Left renal cortex interstitium (tissue), 4 donors: Measurements from ENCODE around the gene LINC00237. TPM values are rescaled to one million over a fixed set of nuclear protein-coding genes. Genes with fewer than 3 reads are reported as not detected.
A peak's percentile ranks its signal among the peaks of the same experiment; 100 is the strongest.

Experiments used
- DNase-seq, 4 donors: peaks; one replicate each; pipeline ENCODE4 v3.0.0-alpha.2; 2013; ENCODE audit warnings: low read depth in 4 of 4, low spot score in 2 of 4, missing footprints in 1 of 4
- polyA plus RNA-seq, 4 donors: library from polyadenylated mRNA; unstranded; fragments of 120-200 nt; gene quantifications; one replicate each; pipeline ENCODE4 v1.2.1, GENCODE V29; 2013; ENCODE audit not compliant: insufficient read length in 4 of 4

Gene LINC00237
- polyA plus RNA-seq, 4 donors, result not detected

DNA sequence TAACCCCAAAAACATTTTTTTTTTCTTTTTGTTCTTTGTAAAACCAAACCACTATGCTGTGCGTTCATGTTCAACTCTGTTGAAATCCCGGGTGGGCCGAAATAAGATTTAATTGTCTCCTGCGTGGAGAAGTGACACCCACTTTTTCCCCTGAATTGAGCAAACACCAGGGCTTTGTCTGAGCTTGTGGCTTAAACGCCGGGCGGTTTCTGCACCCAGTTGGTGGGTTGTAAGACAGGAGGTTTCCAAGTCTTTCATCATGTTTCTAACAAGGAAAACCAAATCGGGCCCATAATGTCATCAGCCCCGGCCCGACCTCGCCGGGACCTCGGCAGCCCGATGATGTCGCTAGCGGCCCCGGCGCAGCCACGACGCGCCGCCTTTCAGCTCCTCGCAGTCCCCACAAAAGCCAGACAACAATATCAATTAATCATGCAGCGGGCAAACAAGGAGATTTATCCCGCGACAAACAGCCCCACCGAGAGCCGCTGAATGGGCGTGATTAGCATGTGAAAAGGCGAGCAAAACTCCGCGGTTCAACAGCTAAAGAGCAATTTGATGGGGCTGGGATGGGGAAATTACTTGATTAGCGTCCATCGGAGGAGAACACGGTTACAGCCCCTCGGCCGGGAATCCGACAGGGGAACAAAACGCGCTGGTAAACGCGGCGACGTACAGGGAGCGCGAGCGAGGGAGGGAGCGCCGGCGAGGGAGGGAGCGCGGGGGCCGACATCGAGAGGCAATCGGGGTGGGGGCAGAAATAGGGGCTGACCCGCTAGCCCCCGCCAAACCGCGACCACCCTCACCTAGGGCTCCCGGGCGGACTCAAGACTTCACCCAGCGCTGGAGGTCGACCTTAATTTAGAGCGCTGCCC, 5.3 kb downstream of the LINC00237 start:
- DNase-seq, result no peak

GRCh38 chr20:21099751-21100577, 6.2 kb downstream of the LINC00237 start:
- DNase-seq, result no peak

GRCh38 chr20:21096321-21097043, 9.7 kb downstream of the LINC00237 start:
- DNase-seq, result no peak

DNA sequence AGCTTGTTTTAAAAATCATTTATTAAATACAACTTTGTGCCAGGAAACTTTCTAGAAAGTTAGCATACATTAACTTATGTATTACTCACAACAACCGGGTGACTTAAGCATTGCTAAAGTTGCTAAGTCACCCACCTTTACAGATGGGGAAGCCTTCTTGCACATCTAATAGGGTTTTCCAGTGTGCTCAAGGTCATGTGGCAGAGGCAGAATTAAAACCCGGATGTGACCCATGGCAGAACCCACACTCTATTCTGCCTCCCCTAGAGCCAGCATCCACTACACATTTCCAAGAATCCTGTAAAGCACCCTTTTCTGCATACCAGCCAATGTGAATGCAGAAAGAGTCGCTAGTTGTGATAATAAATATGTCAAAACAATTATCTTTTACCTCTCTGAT, 13.4 kb downstream of the LINC00237 start:
- no peak for DNase-seq

GRCh38 chr20:21090721-21091120, 15.4 kb downstream of the LINC00237 start:
- DNase-seq, result no peak

GRCh38 chr20:21090111-21090618, 16.0 kb downstream of the LINC00237 start:
- no peak for DNase-seq

DNA sequence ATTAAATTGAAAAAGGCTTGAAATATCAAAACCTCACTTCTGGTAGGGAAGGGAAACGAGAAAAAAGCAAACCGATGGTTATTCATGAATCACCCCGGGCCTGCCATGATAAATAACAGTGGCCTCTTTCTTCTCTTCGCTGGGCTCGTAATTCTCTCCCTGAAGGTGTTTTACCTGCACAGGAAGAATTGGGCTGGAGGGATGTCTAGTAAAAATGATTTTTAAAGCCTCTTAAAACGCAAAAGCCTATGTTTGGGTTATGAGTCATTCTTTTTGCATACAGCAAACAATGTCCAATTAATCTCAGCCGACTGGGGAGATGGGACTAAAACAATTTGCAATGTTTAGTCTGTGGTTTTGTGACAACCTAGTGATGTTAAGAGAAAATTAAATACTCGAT, 16.8 kb downstream of the LINC00237 start:
- DNase-seq, result no peak

GRCh38 chr20:21087862-21088540, 18.2 kb downstream of the LINC00237 start:
- DNase-seq, result no peak

DNA sequence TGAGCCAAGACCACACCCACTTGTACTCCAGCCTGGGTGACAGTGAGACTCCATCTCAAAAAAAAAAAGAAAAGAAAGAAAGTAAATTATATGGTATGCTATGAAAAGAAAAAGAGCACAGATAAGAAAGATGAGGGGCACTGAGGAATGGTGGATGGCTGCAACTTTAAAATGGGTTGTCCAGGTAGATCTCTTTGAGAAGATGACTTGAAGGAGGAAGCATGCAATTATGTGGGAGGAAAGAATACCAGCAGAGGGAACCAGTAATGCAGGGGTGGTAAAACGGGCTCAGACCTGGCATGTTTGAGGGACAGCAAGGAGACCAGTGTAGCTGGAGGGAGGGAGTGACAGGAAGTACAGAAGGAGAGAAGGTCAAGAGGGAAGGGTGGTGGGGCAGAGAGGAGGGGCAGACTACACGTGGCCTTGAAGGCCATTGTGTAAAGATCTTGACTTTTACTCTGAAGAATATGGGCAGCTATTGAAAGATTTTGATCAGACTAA, 22.3 kb downstream of the LINC00237 start:
- DNase-seq, result no peak

DNA sequence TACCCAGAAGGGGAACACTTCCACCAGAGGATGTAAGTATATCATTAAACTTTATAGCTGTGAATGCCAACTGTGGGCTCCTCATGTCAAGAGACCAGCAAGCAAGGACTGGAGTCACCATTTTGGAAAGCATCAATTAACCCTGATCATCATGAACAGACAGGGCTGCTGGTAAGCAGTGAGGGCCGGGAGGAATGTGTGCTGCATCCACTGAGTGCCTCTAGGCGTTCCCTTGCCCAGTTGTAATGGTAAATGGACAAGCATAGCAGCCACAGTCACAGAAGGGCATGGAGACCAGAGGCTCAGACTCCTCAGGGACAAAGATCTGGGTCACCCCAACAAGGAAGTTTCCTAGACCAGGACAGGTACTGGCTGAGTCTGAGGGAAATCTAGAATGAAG, 23.6 kb downstream of the LINC00237 start:
- no peak for DNase-seq

DNA sequence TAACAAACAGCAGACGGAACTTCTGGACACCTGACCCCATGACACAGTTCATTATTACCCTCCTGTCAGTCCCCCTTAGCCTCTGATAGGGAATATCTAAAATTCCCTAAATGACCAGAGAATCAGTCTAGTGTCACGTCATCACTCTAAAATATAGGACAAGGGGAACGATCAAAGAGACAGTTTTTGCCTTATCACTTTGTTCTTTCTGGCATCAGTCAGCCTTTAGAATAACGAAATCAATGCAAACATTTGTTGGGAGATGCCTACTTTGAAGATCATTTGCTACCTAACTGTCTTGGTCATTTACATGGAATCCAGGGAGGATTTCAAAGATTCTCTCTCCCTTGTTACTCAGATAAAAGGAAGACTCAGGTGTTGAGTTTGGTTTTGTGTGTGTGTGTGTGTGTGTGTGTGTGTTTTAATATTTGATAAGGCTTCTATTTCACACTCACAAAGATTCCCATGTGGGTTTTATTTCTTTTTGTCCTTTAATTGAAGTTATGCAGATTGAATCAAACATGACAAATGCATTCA, 28.3 kb downstream of the LINC00237 start:
- no peak for DNase-seq

DNA sequence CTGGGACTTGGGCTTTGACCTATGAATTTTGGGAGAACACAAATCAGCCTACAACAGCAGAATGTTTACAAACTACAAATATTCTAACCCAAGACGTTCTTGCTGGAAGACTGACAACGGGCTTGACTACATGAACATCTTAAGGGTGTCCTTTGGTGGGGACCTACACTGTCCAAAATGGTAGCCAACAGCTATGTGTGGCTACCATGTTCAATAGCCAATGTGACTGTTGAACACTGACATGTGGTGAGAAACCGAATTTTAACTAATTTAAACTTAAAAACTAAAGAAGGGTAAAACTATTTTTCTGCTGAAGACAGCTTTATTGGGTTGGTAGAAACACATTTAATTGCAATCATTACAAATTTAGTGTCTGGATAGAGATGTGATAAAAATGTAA, 30.1 kb downstream of the LINC00237 start:
- no peak for DNase-seq

DNA sequence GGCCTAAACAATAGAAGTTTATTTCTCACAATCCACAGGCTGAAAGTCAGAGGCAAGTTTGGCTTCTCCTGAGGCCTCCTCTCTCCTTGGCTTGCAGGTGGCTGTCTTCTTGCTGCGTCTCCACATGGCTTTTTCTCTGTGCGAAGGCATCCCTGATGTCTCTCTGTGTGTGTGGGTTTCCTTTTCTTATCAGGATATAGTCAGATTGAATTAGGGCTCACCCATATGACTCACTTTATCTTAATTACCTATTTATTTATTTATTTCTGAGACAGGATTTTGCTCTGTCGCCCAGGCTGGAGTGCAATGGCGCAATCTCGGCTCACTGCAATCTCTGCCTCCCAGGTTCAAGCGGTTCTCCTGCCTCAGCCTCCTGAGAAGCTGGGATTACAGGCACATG, 30.7 kb downstream of the LINC00237 start:
- DNase-seq, result no peak

- DNase-seq, result no peak
Measured at GRCh38 chr20:21074605-21075336, 31.4 kb downstream of the LINC00237 start.

- no peak for DNase-seq
Measured at GRCh38 chr20:21067255-21067654, 38.9 kb downstream of the LINC00237 start.

DNA sequence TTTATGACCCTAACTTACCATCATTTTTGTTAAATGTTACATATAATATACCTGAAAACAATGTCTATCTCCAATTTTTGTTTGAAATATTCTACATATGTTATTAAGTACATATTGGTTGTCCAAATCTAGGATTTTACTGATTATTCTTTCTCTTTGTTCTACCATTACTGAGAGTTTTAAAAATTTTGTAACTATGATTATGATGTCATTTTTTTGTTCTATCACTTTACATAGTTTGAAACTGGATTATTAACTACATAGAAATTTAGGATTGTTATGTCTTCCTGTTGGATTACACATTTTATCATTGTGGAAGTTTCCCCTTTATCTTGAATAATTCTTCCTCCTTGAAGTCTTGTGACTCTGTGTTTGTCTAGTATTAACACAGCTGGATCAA, 41.2 kb downstream of the LINC00237 start:
- DNase-seq, result no peak

DNA sequence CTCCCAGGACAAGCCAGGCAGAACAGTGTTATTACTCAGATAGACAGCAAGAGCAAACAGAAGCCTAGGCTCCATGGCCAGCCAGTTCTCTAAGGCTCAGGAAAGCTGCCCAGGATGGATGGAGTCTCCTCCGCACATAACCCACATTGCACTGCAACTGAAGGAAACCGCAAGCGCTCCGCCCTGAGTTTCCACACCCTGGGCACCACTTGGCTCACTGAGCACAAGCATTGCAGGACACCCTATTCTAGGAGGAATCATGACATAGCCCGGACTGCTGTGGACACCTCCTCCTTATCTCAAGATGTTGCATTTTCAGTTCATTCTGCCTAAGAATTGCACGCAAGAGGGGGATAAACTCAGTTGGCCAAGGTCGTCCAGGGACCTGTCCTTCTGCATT, 42.9 kb downstream of the LINC00237 start:
- no peak for DNase-seq

DNA sequence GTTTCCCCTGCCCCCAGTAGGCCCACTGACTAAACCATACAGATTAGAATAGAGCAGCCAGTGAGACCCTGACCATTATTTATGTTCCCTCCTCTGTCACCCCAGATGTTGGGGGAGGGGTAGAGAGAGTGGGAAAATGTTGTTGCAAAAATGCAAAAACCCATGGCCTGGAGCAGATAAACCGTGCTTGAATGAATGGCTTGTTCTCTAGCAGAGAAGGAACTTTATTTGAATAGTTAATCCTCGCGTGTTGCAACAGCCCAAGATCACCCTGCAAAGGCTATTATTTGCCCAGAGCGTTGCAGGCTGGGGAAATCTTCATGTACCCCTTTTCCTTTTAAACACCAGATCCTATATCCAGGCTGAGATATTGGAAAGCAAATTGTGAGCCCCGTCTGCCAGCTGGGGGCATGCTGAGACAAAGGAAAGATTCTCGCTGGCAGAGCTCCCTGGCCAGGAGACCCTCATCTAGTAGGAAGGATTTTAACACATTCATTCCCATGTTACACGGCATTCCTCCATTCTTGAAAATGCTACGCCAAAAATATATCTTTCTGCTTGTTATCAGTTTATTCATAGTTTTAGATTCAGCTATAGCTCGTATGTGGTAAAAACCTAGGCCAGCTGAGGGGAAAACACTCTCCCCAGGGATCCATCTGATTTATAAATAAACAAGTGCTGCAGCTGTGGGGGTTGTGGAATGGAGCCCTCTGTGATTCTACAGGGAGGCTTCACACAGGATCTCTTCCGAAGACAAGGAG, 53.0 kb downstream of the LINC00237 start:
- DNase-seq, result peak in 1 of 4 donors; percentile 16

- no peak for DNase-seq
Measured at GRCh38 chr20:21052686-21053001, 53.5 kb downstream of the LINC00237 start.
